Spinal cord (tissue), 10 donors: ENCODE results near the gene SLC22A3. TPM values are rescaled to one million over a fixed set of nuclear protein-coding genes. Genes with fewer than 3 reads are reported as not detected.
"Not testable (repeated sequence)": the region's sequence is repeated elsewhere in the genome, so short reads cannot be mapped to it uniquely, and the experiment has no call there.

ENCODE experiments used
- DNase-seq, 6 donors: peaks; one replicate each; pipeline versions ENCODE4 v3.0.0 to v3.0.0-alpha.2; 2013 to 2015; ENCODE audit warnings: low spot score in 6 of 6, low read depth in 4 of 6
- H3K27ac ChIP-seq: one replicate; pipeline ENCODE4 v1.5.1; 2013; ENCODE audit warnings: low read depth, low read length, control low read depth
- H3K27me3 ChIP-seq: one replicate; pipeline ENCODE4 v1.6.1; 2013; ENCODE audit warnings: low read length; ENCODE audit not compliant: control insufficient read depth, insufficient read depth
- H3K36me3 ChIP-seq: one replicate; pipeline ENCODE4 v1.6.1; 2013; ENCODE audit warnings: low read length; ENCODE audit not compliant: control insufficient read depth, insufficient read depth
- H3K4me1 ChIP-seq: one replicate; pipeline ENCODE4 v1.6.1; 2013; ENCODE audit warnings: low read length; ENCODE audit not compliant: control insufficient read depth, insufficient read depth
- H3K4me3 ChIP-seq: one replicate; pipeline ENCODE4 v1.5.1; 2013; ENCODE audit warnings: low read depth, low read length, control low read depth
- H3K9me3 ChIP-seq: one replicate; pipeline ENCODE4 v1.6.1; 2013; ENCODE audit warnings: low read length; ENCODE audit not compliant: control insufficient read depth, insufficient read depth
- WGBS: methylation state at CpG from one replicate; pipeline ENCODE4 v1.1.5; 2013; ENCODE audit warnings: missing lambda C conversion rate; ENCODE audit not compliant: insufficient coverage; 5-methylcytosine and 5-hydroxymethylcytosine counted together
- polyA plus RNA-seq, 2 donors: library from polyadenylated mRNA; unstranded; fragments of 120-200 nt; gene quantifications; one replicate each; pipeline ENCODE4 v1.2.1, GENCODE V29; 2013; ENCODE audit not compliant: insufficient read length in 2 of 2
- total RNA-seq, 2 donors: library from RNA; depleted of rRNA in 1 of 2; stranded (reverse); fragments of 120-200 nt in 1 of 2; fragments of >200 nt in 1 of 2; gene quantifications; one replicate each; pipeline versions ENCODE4 v1.2.3 to v1.2.4, GENCODE V29; 2013 to 2014
- donor health status: healthy.

Gene SLC22A3
- total and polyA plus RNA-seq, 4 donors: 8.0 to 49.4 (median 16.7) TPM

- no peak for DNase-seq
- WGBS: 59% methylated on average over 3 of the region's 8 CpGs
- Histone ChIP-seq H3K36me3 (no peaks in the 10 kb centered on the region), H3K27ac (no peak overlapping the region), H3K4me1 (peaks cover 14% of the 10 kb centered on the region), H3K9me3 (no peaks in the 10 kb centered on the region), H3K27me3 (no peaks in the 10 kb centered on the region), H3K4me3 (no peak overlapping the region)
These were observed 83.7 kb downstream of the SLC22A3 start for GRCh38 chr6:160431791-160432404.

GRCh38 chr6:160435935-160436334 lies 87.8 kb downstream of the SLC22A3 start:
- Histone ChIP-seq H3K27me3 (no peaks in the 10 kb centered on the region), H3K36me3 (no peaks in the 10 kb centered on the region), H3K9me3 (no peaks in the 10 kb centered on the region), H3K4me1 (peaks cover 9% of the 10 kb centered on the region), H3K27ac (no peak overlapping the region), H3K4me3 (no peak overlapping the region)
- DNase-seq: no peak
- WGBS: 84% methylated on average over 4 of the region's 4 CpGs

GRCh38 chr6:160437154-160437553 lies 89.0 kb downstream of the SLC22A3 start:
- H3K9me3 ChIP-seq: no peaks in the 10 kb centered on the region
- H3K4me1 ChIP-seq: peaks cover 9% of the 10 kb centered on the region
- no peaks in the 10 kb centered on the region for H3K27me3 ChIP-seq
- H3K36me3 ChIP-seq: no peaks in the 10 kb centered on the region
- H3K4me3 ChIP-seq: no peak overlapping the region
- WGBS: 56% methylated on average over 1 of the region's 5 CpGs
- no peak overlapping the region for H3K27ac ChIP-seq
- DNase-seq: no peak

- H3K9me3 ChIP-seq: no peaks in the 10 kb centered on the region
- H3K27me3 ChIP-seq: no peaks in the 10 kb centered on the region
- peaks cover 9% of the 10 kb centered on the region for H3K4me1 ChIP-seq
- no peaks in the 10 kb centered on the region for H3K36me3 ChIP-seq
- H3K27ac ChIP-seq: no peak overlapping the region
- WGBS: 72% methylated on average over 4 of the region's 4 CpGs
- H3K4me3 ChIP-seq: no peak overlapping the region
- no peak for DNase-seq
These were observed 89.6 kb downstream of the SLC22A3 start for GRCh38 chr6:160437775-160438174.

GRCh38 chr6:160438481-160438880 lies 90.3 kb downstream of the SLC22A3 start:
- Histone ChIP-seq H3K4me1 (peaks cover 9% of the 10 kb centered on the region), H3K9me3 (no peaks in the 10 kb centered on the region), H3K27ac (no peak overlapping the region), H3K36me3 (no peaks in the 10 kb centered on the region), H3K27me3 (no peaks in the 10 kb centered on the region), H3K4me3 (no peak overlapping the region)
- WGBS: no CpG with 5 or more reads among the region's 4 CpGs
- no peak for DNase-seq

- Histone ChIP-seq H3K9me3 (no peaks in the 10 kb centered on the region), H3K4me1 (peaks cover 9% of the 10 kb centered on the region), H3K4me3 (no peak overlapping the region), H3K27me3 (no peaks in the 10 kb centered on the region), H3K27ac (no peak overlapping the region), H3K36me3 (no peaks in the 10 kb centered on the region)
- 20% methylated on average over 1 of the region's 5 CpGs for WGBS
- DNase-seq: peak in 4 of 6 donors; percentile 35 to 76 (median 51)
These were observed 91.6 kb downstream of the SLC22A3 start for GRCh38 chr6:160439751-160440150.

GRCh38 chr6:160442151-160442550 lies 94.0 kb downstream of the SLC22A3 start:
- 73% methylated on average over 4 of the region's 5 CpGs for whole genome bisulfite sequencing
- no peak for DNase-seq
- Histone ChIP-seq H3K4me3 (no peak overlapping the region), H3K4me1 (peaks cover 9% of the 10 kb centered on the region), H3K36me3 (no peaks in the 10 kb centered on the region), H3K27ac (no peak overlapping the region), H3K9me3 (no peaks in the 10 kb centered on the region), H3K27me3 (no peaks in the 10 kb centered on the region)

GRCh38 chr6:160445130-160445529 lies 97.0 kb downstream of the SLC22A3 start:
- peaks cover 4% of the 10 kb centered on the region for H3K4me1 ChIP-seq
- H3K27ac ChIP-seq: no peak overlapping the region
- no peaks in the 10 kb centered on the region for H3K36me3 ChIP-seq
- 84% methylated on average over 2 of the region's 2 CpGs for WGBS
- no peak for DNase-seq
- H3K4me3 ChIP-seq: no peak overlapping the region
- H3K9me3 ChIP-seq: no peaks in the 10 kb centered on the region
- no peaks in the 10 kb centered on the region for H3K27me3 ChIP-seq

- Histone ChIP-seq H3K4me1 (no peaks in the 10 kb centered on the region), H3K9me3 (no peaks in the 10 kb centered on the region), H3K27ac (no peak overlapping the region), H3K27me3 (no peaks in the 10 kb centered on the region), H3K4me3 (no peak overlapping the region), H3K36me3 (no peaks in the 10 kb centered on the region)
- WGBS: 94% methylated on average over 4 of the region's 4 CpGs
- DNase-seq: no peak
These were observed 99.2 kb downstream of the SLC22A3 start for GRCh38 chr6:160447350-160447749.

GRCh38 chr6:160449787-160450186 lies 101.6 kb downstream of the SLC22A3 start:
- H3K4me3 ChIP-seq, H3K27ac ChIP-seq, H3K4me1 ChIP-seq, H3K36me3 ChIP-seq, DNase-seq, H3K27me3 ChIP-seq, H3K9me3 ChIP-seq: not testable (repeated sequence)
- 96% methylated on average over 3 of the region's 4 CpGs for WGBS
